Keratinocyte (primary cell): ENCODE results near the gene BCAS3.
A peak's percentile ranks its signal among the peaks of the same experiment; 100 is the strongest.

Source experiments
- EZH2 ChIP-seq: IDR thresholded peaks from one replicate; pipeline ENCODE4 v1.6.1; 2012; ENCODE audit warnings: inconsistent platforms, mild to moderate bottlenecking, low read length, moderate library complexity
- TF ChIP-seq, protein P1 (sequence below), 3 experiments: IDR thresholded peaks in 1 of 3; conservative IDR thresholded peaks in 1 of 3; optimal IDR thresholded peaks in 1 of 3; 2 replicates in 2 of 3; 3 replicates in 1 of 3; pipeline versions ENCODE3 to v1.5.1; 2011; ENCODE audit warnings: low read length in 3 of 3, mild to moderate bottlenecking in 3 of 3, moderate library complexity in 2 of 3, control low read depth in 1 of 3, inconsistent platforms in 1 of 3; ENCODE audit not compliant: insufficient read depth in 2 of 3; ENCODE audit errors: extremely low read depth in 1 of 3

DNA sequence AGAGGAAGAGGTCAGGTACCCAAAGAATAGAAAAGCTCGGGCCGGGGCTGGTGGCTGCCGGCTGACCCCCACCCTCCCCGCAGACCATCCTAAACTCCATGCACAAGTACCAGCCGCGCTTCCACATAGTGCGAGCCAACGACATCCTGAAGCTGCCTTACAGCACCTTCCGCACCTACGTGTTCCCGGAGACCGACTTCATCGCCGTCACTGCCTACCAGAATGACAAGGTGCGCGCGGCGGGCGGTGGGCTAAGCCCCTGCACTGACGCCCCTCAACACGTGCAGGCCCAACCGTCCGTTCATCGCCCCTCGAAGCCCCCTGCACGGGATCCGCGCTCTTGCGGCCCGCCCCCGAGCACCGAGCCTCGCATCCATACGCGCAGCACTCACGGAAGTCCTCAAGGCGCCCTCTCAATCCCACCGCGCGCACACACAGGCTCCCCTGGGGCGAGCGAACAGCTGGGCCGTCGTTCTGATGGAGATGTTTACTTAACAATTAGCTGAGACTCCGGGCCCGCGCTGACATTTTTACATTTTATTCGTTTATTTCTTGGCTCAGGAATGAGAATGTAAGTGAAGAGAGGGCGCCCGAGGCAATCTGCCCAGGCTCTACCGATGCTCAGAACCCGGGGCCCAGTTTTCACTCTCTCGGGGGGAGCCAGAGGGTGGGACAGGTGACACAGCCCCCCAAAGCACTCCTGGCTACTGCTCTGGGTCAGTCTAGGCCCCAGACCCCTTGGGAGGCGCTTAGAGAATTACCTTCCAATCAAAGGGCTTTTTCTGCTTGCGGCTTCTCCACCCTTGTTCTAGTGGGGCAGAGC is 725.5 kb downstream of the BCAS3 start:
- TF ChIP-seq, protein P1, sequence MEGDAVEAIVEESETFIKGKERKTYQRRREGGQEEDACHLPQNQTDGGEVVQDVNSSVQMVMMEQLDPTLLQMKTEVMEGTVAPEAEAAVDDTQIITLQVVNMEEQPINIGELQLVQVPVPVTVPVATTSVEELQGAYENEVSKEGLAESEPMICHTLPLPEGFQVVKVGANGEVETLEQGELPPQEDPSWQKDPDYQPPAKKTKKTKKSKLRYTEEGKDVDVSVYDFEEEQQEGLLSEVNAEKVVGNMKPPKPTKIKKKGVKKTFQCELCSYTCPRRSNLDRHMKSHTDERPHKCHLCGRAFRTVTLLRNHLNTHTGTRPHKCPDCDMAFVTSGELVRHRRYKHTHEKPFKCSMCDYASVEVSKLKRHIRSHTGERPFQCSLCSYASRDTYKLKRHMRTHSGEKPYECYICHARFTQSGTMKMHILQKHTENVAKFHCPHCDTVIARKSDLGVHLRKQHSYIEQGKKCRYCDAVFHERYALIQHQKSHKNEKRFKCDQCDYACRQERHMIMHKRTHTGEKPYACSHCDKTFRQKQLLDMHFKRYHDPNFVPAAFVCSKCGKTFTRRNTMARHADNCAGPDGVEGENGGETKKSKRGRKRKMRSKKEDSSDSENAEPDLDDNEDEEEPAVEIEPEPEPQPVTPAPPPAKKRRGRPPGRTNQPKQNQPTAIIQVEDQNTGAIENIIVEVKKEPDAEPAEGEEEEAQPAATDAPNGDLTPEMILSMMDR (optimal IDR thresholded peaks at IDR 0.05 in 1 of 3, IDR thresholded peaks at IDR 0.05 in 1 of 3, conservative IDR thresholded peaks at IDR 0.05 in 1 of 3; ENCODE audit: extremely low read depth in 1 of 3, insufficient read depth in 2 of 3, low read length in 3 of 3) = no peak
- peak; percentile 80 for TF ChIP-seq EZH2
